Mucosa of gallbladder (tissue), 1 donor: ENCODE measurements around the gene FBXO5. TPM values are rescaled to one million over a fixed set of nuclear protein-coding genes. Genes with fewer than 3 reads are reported as not detected.

ENCODE experiments used
- DNase-seq: peaks from one replicate; pipeline ENCODE4 v3.0.0-alpha.2; 2020; ENCODE audit warnings: low spot score
- total RNA-seq: library from RNA; stranded (reverse); gene quantifications from one replicate; pipeline ENCODE4 v1.2.1, GENCODE V29; 2021
- donor health status: DM: no; HTN: no; CAD: no.

Gene FBXO5
- total RNA-seq, 1 donor from 2014 or later = 3.3 TPM

DNA sequence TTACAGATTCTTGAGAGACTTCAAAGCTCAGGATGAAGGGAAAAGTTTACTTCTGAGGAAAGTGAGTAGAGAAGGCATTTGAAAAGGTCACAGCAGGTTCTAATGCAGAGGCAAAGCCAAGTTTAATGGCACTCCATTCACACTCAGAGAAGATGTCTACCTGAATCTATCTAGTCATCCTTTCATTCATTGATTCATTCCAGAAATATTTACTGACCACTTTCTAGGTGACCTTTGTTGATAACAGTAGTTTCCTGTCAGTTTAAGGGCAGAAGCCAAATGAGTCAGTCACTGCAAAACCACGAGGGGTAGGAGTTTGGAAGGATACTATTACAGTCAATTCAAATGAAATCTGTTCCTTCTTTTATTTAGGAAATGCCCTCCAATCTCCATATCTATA is 30.8 kb downstream of the FBXO5 start:
- no peak for DNase-seq

DNA sequence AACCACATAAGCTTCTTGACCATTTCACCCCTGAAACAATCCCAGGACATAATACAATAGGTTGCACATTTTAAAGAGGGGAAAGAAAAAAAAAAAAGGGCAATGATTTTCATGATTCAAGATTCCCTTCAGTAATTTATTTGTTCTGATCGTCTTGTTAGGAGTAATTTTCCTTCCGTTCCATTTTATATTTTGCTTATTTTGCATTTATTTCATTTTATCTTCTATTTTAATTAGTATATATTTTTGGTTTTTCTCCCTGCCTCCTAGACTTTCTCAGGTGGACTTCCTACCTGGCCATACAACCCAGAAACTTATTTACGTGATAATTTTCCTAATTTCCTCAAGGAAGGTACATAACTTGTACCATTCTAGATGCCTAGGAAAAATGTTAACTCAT is 32.6 kb downstream of the FBXO5 start:
- DNase-seq = no peak

DNA sequence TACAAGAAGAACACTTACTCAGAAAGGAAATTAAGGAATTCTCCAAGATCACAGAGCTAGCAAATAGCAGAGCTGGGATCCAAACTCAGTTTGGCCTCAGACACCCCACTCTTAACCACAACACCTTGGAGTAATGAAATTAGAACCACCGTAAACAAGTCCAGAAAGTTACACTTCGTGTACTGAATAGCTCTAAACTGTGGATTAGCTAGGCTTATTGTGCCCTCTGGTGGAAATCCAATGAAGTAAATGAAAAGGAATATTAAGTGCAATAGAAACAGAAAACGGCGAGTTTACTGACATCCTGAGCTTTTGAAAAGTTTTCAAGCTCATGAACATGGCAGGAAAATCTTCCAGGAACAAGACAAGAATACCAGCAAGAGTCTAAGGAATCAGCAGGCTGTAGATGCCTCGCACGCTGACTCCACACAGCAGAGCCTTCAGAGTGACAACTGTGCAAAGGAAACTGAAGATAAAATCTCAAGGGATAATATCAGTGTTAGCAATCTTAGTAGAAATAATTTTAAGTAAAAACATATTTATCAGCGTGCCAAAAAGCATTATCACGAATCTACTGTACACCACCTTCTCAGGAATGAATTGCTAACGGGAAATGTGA is 34.6 kb downstream of the FBXO5 start:
- no peak for DNase-seq

DNA sequence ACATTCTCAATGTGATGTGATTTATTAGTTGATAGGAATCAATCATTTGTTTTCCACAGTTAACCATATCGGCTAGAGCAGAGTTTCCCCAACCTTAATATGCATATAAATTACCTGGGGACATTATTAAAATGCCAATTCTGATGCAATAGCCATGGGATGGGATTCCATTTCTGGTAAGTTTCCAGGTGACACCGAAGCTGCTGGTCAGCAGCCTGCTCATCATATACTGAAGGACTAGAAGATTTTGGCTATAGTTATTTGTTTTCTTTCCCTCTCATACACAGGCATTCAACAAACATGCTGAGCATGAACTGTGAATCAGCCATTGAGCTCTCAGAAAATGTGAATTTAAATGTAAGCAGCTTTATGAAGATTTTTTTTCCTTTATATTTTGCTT is 35.8 kb downstream of the FBXO5 start:
- DNase-seq = no peak

DNA sequence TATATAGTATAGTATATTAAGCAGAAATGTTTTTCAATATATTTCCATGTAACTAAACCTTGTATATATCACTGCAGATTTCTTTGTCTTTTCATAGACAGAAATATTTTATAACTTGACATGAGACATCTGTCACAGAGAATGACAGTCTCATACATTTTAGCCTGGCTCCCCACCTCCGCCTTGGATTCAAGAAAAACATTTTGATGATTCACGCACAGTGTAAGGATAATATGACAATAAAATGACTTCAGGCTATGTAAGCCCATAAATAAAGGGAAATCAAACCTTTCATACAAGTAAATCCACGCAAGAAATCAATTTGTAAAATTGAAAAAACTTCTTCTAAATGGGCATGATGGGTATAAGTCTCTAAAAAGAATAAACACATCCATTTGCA is 36.4 kb downstream of the FBXO5 start:
- DNase-seq = no peak

DNA sequence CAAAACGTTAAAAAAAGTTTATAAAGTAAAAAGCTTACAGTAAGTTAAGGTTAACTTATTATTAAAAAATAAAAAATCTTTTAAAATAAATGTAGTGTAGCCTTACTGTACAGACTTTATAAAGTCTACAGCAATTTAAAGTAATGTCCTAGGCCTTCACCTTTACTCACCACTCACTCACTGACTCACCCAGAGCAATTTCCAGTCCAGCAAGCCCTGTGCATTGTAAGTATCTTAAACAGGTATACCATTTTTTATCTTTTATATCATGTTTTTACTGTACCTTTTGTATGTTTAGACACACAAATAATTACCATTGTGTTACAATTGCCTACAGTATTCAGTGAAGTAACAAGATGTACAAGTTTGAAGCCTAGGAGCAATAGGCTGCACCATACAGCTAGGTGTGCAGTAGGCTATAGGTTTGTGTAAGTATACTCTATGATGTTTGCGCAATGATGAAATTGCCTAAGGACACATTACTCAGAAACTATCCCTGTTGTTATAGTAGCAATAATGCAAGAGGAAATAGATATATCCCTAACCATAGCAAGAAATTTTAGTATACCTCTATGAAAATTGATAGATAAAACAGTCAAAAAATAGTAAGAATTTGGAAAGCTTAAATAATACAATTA is 39.5 kb downstream of the FBXO5 start:
- DNase-seq = no peak

DNA sequence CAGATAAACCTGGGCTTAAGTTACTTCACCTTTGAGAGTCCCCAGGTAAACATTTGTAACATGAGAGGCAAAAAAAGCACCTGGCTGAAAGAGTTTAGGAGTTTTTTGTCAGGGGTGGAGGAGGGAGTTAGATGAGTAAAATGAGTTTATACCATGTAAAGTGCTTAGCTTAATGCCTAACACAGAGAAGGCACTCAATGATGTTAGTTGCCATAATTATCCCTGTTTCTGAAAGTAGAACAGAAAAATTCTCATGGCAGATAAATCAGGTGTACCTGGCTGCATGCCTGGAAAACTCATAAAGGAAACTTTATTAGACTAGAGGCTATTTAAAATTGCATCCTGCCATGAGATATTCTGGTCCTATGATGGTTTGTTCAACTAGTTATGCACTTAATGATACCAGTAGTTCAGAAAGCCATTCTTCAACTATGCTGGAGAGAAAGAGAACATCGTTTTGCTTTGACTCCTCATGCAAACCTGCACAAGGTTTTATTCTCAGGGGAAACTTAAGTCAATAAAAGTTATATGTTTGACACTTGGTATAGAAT is 40.4 kb downstream of the FBXO5 start:
- DNase-seq = no peak

DNA sequence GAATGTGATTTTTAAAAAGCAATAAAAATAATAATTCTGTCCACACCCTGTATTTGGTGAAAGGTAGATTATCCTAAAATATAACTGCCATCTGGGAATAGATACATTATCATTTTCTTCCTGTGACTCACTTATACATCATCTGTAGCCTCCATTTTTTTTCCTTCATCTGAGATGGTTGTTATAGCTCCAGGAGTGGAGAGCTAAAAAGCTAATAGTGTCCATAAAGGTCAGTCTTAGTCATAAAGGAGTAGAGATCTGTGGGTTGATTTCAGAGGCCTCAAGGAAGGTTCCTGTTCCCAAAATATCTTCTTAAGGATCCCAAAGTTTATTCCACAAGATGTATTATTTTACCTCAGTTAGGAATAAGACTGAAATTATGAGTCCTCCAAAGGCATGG is 41.1 kb downstream of the FBXO5 start:
- DNase-seq = no peak

DNA sequence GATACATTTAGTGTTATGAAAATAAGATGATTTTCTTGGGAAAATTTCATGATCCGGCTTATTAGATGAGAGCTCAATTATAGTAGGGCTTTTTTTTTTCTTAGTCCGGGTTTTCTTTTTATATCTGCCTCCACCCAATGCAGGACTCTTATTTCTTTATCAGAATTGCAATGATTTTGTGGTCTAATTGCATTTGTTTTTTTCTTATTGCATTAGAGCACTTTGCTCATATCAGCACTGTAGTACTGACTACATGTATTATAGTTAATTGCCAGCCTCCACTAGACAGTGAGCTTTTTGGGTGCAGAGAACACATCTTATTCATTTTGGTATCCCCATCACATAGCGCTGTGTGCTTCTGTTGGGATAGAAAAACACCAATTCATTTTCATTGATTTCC is 50.0 kb downstream of the FBXO5 start:
- no peak for DNase-seq

DNA sequence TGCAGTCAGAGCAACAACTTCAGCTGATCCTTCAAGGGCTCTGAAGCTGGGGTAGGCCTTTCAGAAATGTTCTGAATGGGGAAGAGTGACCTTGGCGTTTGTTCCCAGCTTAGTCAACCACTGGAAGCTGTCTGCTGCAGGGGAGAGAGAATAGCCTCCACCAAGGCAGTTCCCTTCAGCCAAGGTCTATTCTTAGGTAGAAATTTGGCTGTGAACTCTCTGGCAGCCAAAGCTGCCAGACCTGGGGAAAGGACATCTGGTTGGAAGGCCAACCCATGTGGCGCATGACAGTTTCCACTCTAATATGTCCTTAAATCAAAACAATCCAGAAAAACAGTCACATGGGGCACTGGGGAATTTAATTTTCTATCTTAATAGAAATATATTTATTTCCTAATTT is 60.1 kb downstream of the FBXO5 start:
- DNase-seq = no peak

Other genes with a start within 250 kb of the FBXO5 start
- gene VIP, start 232.2 kb downstream of the FBXO5 start, total RNA-seq = 3.0 TPM
- gene MTRF1L, start 19.7 kb upstream of the FBXO5 start, total RNA-seq = 18.2 TPM
- gene RGS17, start 148.2 kb upstream of the FBXO5 start, total RNA-seq = 3.5 TPM